Testis (tissue), 5 donors: ENCODE data around the gene OR10D3. TPM values are rescaled to one million over a fixed set of nuclear protein-coding genes. Genes with fewer than 3 reads are reported as not detected.

Experiments used
- DNase-seq: peaks from one replicate; pipeline ENCODE4 v3.0.0-alpha.2; 2019
- H3K27ac ChIP-seq, 2 donors: fragments of 200-600 bp; sonication (generic); one replicate each; pipeline ENCODE4 v1.5.1; 2019
- H3K27me3 ChIP-seq: fragments of 200-600 bp; sonication (generic); one replicate; pipeline ENCODE4 v1.5.1; 2019
- H3K36me3 ChIP-seq: fragments of 200-600 bp; sonication (generic); one replicate; pipeline ENCODE4 v1.5.1; 2017; ENCODE audit warnings: low read depth; ENCODE audit errors: missing control alignments
- H3K4me1 ChIP-seq: fragments of 200-600 bp; sonication (generic); one replicate; pipeline ENCODE4 v1.5.1; 2019
- H3K4me3 ChIP-seq, 2 donors: fragments of 200-600 bp; sonication (generic); one replicate each; pipeline ENCODE4 v1.5.1; 2017 to 2019
- H3K9me3 ChIP-seq: fragments of 200-600 bp; sonication (generic); one replicate; pipeline ENCODE4 v1.5.1; 2017
- CTCF ChIP-seq, 3 experiments: fragments of 450-650 bp in 2 of 3; fragments of 200-600 bp in 1 of 3; sonication (generic) in 1 of 3; IDR thresholded peaks; one replicate each; pipeline ENCODE4 v1.5.1; 2016 to 2019; ENCODE audit warnings: antibody characterized with exemption in 3 of 3, mild to moderate bottlenecking in 2 of 3, moderate library complexity in 1 of 3
- POLR2A ChIP-seq: fragments of 450-650 bp; IDR thresholded peaks from one replicate; pipeline ENCODE4 v1.6.1; 2017; ENCODE audit warnings: antibody characterized with exemption, mild to moderate bottlenecking, moderate library complexity
- WGBS, 2 donors: methylation state at CpG; one replicate each; pipeline ENCODE4 v1.1.5; 2018; 5-methylcytosine and 5-hydroxymethylcytosine counted together
- intact Hi-C: fragments of 100-400 bp; cut with DNase I; formaldehyde crosslinking; loops from one replicate; pipeline ENCODE4 v1.15.1; 2023; ENCODE audit warnings: low total_unique reads
- long read RNA-seq, 2 donors: transcript quantifications; one replicate each; lab custom pipeline, GENCODE V29; 2026
- polyA plus RNA-seq: library from polyadenylated mRNA; stranded (reverse); fragments of 350-450 nt; fragmentation: Illumina TruSeq; extraction: RNeasy Lipid Tissue Mini Kit (QIAGEN cat#74804); gene quantifications from one replicate; pipeline ENCODE4 v1.2.3, GENCODE V29; 2014; ENCODE audit warnings: low read depth, low replicate concordance; ENCODE audit not compliant: insufficient read depth
- total RNA-seq, 2 donors: library from RNA; depleted of rRNA; stranded (reverse); fragments of >200 nt; gene quantifications; one replicate each; pipeline ENCODE4 v1.2.3, GENCODE V29; 2016

The OR10D3 gene
- total RNA-seq (1 to 10 TPM; 1.5 to 1.6 TPM), polyA plus RNA-seq (not detected)
- long read RNA-seq, donor 1: 0 reads
- long read RNA-seq, donor 2: 0 reads

GRCh38 chr11:124183068-124183467 lies at the start of gene OR10D3:
Gene OR10D3 (plus strand): TSS chr11:124183345. CDS start chr11:124185270, 1,925 bp downstream.
- H3K4me3 ChIP-seq: no peak within 1 kb of the TSS
- DNase-seq: no peak
- H3K9me3 ChIP-seq: no peaks in the 10 kb centered on the region
- no peaks in the 10 kb centered on the region for H3K27me3 ChIP-seq
- no peaks in the 10 kb centered on the region for H3K36me3 ChIP-seq
- H3K4me1 ChIP-seq: no peaks in the 10 kb centered on the region
- 39 to 63% methylated on average over 3 of the region's 3 CpGs for WGBS, 2 donors
- intact Hi-C loops: no loop called here
- TF ChIP-seq CTCF (IDR thresholded peaks at IDR 0.05): no peak
- TF ChIP-seq POLR2A: no peak
- no peak within 1 kb of the TSS for H3K27ac ChIP-seq

- H3K4me1 ChIP-seq: no peaks in the 10 kb centered on the region
- no peaks in the 10 kb centered on the region for H3K9me3 ChIP-seq
- intact Hi-C loops: no loop called here
- no peaks in the 10 kb centered on the region for H3K27me3 ChIP-seq
- no peak overlapping the region for H3K4me3 ChIP-seq
- TF ChIP-seq POLR2A: no peak
- no peak for TF ChIP-seq CTCF (IDR thresholded peaks at IDR 0.05)
- WGBS, 2 donors: 83 to 87% methylated on average over 2 of the region's 2 CpGs
- no peaks in the 10 kb centered on the region for H3K36me3 ChIP-seq
- H3K27ac ChIP-seq: no peak overlapping the region
- no peak for DNase-seq
Measured at GRCh38 chr11:124143034-124143433, 40.1 kb upstream of the OR10D3 start.

- 87 to 89% methylated on average over 2 of the region's 2 CpGs for WGBS, 2 donors
- no peak for DNase-seq
- Histone ChIP-seq H3K27me3 (no peaks in the 10 kb centered on the region), H3K27ac (no peak overlapping the region), H3K4me3 (no peak overlapping the region), H3K4me1 (no peaks in the 10 kb centered on the region), H3K9me3 (no peaks in the 10 kb centered on the region), H3K36me3 (no peaks in the 10 kb centered on the region)
- intact Hi-C loops: no loop called here
- TF ChIP-seq CTCF (IDR thresholded peaks at IDR 0.05): no peak
- TF ChIP-seq POLR2A: no peak
Measured at GRCh38 chr11:124147951-124148350, 35.2 kb upstream of the OR10D3 start.

GRCh38 chr11:124150684-124151083 lies 32.5 kb upstream of the OR10D3 start:
- Histone ChIP-seq H3K9me3 (no peaks in the 10 kb centered on the region), H3K27ac (no peak overlapping the region), H3K4me1 (no peaks in the 10 kb centered on the region), H3K36me3 (no peaks in the 10 kb centered on the region), H3K27me3 (no peaks in the 10 kb centered on the region), H3K4me3 (no peak overlapping the region)
- no peak for DNase-seq
- WGBS, 2 donors: 70 to 72% methylated on average over 5 of the region's 5 CpGs
- intact Hi-C loops: no loop called here
- TF ChIP-seq CTCF (IDR thresholded peaks at IDR 0.05) (no peak), POLR2A (no peak)

- Histone ChIP-seq H3K4me1 (no peaks in the 10 kb centered on the region), H3K4me3 (no peak overlapping the region), H3K27me3 (no peaks in the 10 kb centered on the region), H3K36me3 (no peaks in the 10 kb centered on the region), H3K9me3 (no peaks in the 10 kb centered on the region), H3K27ac (no peak overlapping the region)
- no peak for DNase-seq
- 82 to 90% methylated on average over 3 of the region's 3 CpGs for WGBS, 2 donors
- TF ChIP-seq POLR2A (no peak), CTCF (IDR thresholded peaks at IDR 0.05) (no peak)
- intact Hi-C loops: no loop called here
Measured at GRCh38 chr11:124152770-124153407, 30.3 kb upstream of the OR10D3 start.
